Activated B cell treated with CpG ODN at 0.5 μM for 24 hours (primary cell): ENCODE measurements around the gene BANP. TPM values are rescaled to one million over a fixed set of nuclear protein-coding genes. Genes with fewer than 3 reads are reported as not detected.
"Not testable (repeated sequence)": the region's sequence is repeated elsewhere in the genome, so short reads cannot be mapped to it uniquely, and the experiment has no call there.

ENCODE experiments used
- ATAC-seq: fragments of 200-7000 bp; cut with Tn5 transposase; one replicate; pipeline ENCODE4 v1.10.0; 2021; ENCODE audit warnings: low read depth, mild to moderate bottlenecking, moderate library complexity
- CTCF ChIA-PET: fragments of 350-600 bp; sonication (Branson Sonifier 250); formaldehyde crosslinking; loops from one replicate; lab custom pipeline; 2021; ENCODE audit warnings: antibody characterized with exemption; lab: Charles Lee
- POLR2A ChIA-PET: fragments of 350-600 bp; sonication (Branson Sonifier 250); formaldehyde crosslinking; loops from one replicate; lab custom pipeline; 2021; ENCODE audit warnings: antibody characterized with exemption; lab: Charles Lee
- DNase-seq: peaks from one replicate; pipeline ENCODE4 v3.0.0; 2022
- H3K27ac Mint-ChIP-seq: one replicate; pipeline ENCODE4 v1.8.0; 2020; ENCODE audit warnings: mixed read lengths
- H3K27me3 Mint-ChIP-seq: one replicate; pipeline ENCODE4 v1.8.0; 2021; ENCODE audit warnings: mixed read lengths
- H3K36me3 Mint-ChIP-seq: one replicate; pipeline ENCODE4 v1.8.0; 2021; ENCODE audit warnings: low read depth, mixed read lengths
- H3K4me1 Mint-ChIP-seq: one replicate; pipeline ENCODE4 v1.8.0; 2021; ENCODE audit warnings: mixed read lengths
- H3K4me3 Mint-ChIP-seq: one replicate; pipeline ENCODE4 v1.8.0; 2020; ENCODE audit warnings: mild to moderate bottlenecking, mixed read lengths
- H3K9me3 Mint-ChIP-seq: one replicate; pipeline ENCODE4 v1.8.0; 2020; ENCODE audit warnings: mixed read lengths
- CTCF ChIP-seq: fragments of 200-600 bp; IDR thresholded peaks from one replicate; pipeline ENCODE4 v1.8.0; 2022; ENCODE audit warnings: antibody characterized with exemption, mild to moderate bottlenecking
- intact Hi-C: fragments of 100-400 bp; cut with micrococcal nuclease; formaldehyde crosslinking; loops from one replicate; pipeline ENCODE4 v1.15.1; 2024
- total RNA-seq: library from RNA; stranded (reverse); gene quantifications from 2 replicates; pipeline ENCODE4 v1.2.3, GENCODE V29; 2022

Gene BANP
- total RNA-seq, 1 donor from 2014 or later, result 72.3 TPM

GRCh38 chr16:87931504-87931903 is 19.7 kb upstream of the BANP start:
- peaks cover 13% of the 10 kb centered on the region for H3K4me1 Mint-ChIP-seq
- TF ChIP-seq CTCF, result no peak
- no peaks in the 10 kb centered on the region for H3K9me3 Mint-ChIP-seq
- DNase-seq (no peak), ATAC-seq (no peak)
- CTCF ChIA-PET, result no interaction called here
- H3K36me3 Mint-ChIP-seq, result no peaks in the 10 kb centered on the region
- no peak overlapping the region for H3K4me3 Mint-ChIP-seq
- H3K27ac Mint-ChIP-seq, result no peak overlapping the region
- intact Hi-C loops, result no loop called here
- H3K27me3 Mint-ChIP-seq, result peaks cover 3% of the 10 kb centered on the region
- POLR2A ChIA-PET, result no interaction called here

- H3K36me3 Mint-ChIP-seq, H3K27me3 Mint-ChIP-seq, H3K27ac Mint-ChIP-seq, POLR2A ChIA-PET, intact Hi-C loops, H3K9me3 Mint-ChIP-seq, DNase-seq, ATAC-seq, CTCF ChIA-PET, H3K4me3 Mint-ChIP-seq: not testable (repeated sequence)
- H3K4me1 Mint-ChIP-seq, result peaks cover 12% of the 10 kb centered on the region
Measured at GRCh38 chr16:87932475-87933139, 18.6 kb upstream of the BANP start.

- CTCF ChIA-PET, result no interaction called here
- no peak for ATAC-seq
Measured at GRCh38 chr16:87933140-87933495, 18.1 kb upstream of the BANP start.

GRCh38 chr16:87934752-87935425 is 16.3 kb upstream of the BANP start:
- ATAC-seq, DNase-seq, H3K36me3 Mint-ChIP-seq, H3K4me3 Mint-ChIP-seq, CTCF ChIA-PET, POLR2A ChIA-PET, intact Hi-C loops, H3K27ac Mint-ChIP-seq, H3K9me3 Mint-ChIP-seq, H3K27me3 Mint-ChIP-seq: not testable (repeated sequence)
- peaks cover 12% of the 10 kb centered on the region for H3K4me1 Mint-ChIP-seq

More at GRCh38 chr16:87933140-87933495, 18.1 kb upstream of the BANP start:
- POLR2A ChIA-PET, result no interaction called here
- Mint-ChIP-seq H3K27ac (no peak overlapping the region), H3K27me3 (peaks cover 3% of the 10 kb centered on the region), H3K4me3 (no peak overlapping the region), H3K4me1 (peaks cover 12% of the 10 kb centered on the region), H3K36me3 (no peaks in the 10 kb centered on the region), H3K9me3 (no peaks in the 10 kb centered on the region)
- intact Hi-C loops, result no loop called here
- DNase-seq, result no peak
- TF ChIP-seq CTCF, result no peak

GRCh38 chr16:87936016-87936374 is 15.2 kb upstream of the BANP start:
- intact Hi-C loops, H3K27ac Mint-ChIP-seq, H3K4me3 Mint-ChIP-seq, DNase-seq, H3K36me3 Mint-ChIP-seq, H3K9me3 Mint-ChIP-seq, H3K27me3 Mint-ChIP-seq, ATAC-seq: not testable (repeated sequence)
- CTCF ChIA-PET, result interaction anchor here (0.8 to 1.0 kb wide), 2 partner anchors 9 to 157 kb away, joined by 3 read pairs; no protein-coding TSS in a partner anchor
- POLR2A ChIA-PET, result interaction anchor here (0.6 kb wide), 1 partner anchor 1988 kb away, joined by 3 read pairs; no protein-coding TSS in a partner anchor
- H3K4me1 Mint-ChIP-seq, result peaks cover 12% of the 10 kb centered on the region

GRCh38 chr16:87936375-87937230 is 14.6 kb upstream of the BANP start, which contains the start of gene CA5A:
Gene CA5A (minus strand): TSS chr16:87936529. CDS start chr16:87936450, 79 bp downstream.
- TF ChIP-seq CTCF, result no peak

GRCh38 chr16:87937231-87937542 is 14.0 kb upstream of the BANP start:
- H3K4me1 Mint-ChIP-seq, result peaks cover 12% of the 10 kb centered on the region
- POLR2A ChIA-PET, DNase-seq, ATAC-seq, intact Hi-C loops, H3K4me3 Mint-ChIP-seq, H3K27ac Mint-ChIP-seq, CTCF ChIA-PET, H3K27me3 Mint-ChIP-seq, H3K9me3 Mint-ChIP-seq, H3K36me3 Mint-ChIP-seq: not testable (repeated sequence)

More at GRCh38 chr16:87936375-87937230, 14.6 kb upstream of the BANP start, which contains the start of gene CA5A:
- ATAC-seq (no peak), DNase-seq (no peak)
- POLR2A ChIA-PET, result interaction anchor here (0.6 kb wide), 1 partner anchor 1989 kb away, joined by 3 read pairs; no protein-coding TSS in a partner anchor
- intact Hi-C loops, result no loop called here
- Mint-ChIP-seq H3K4me1 (peaks cover 12% of the 10 kb centered on the region), H3K4me3 (no peak within 1 kb of the TSS), H3K27ac (no peak within 1 kb of the TSS), H3K9me3 (no peaks in the 10 kb centered on the region), H3K36me3 (no peaks in the 10 kb centered on the region), H3K27me3 (peaks cover 3% of the 10 kb centered on the region)
- CTCF ChIA-PET, result interaction anchor here (0.8 to 1.0 kb wide), 2 partner anchors 10 to 158 kb away, joined by 3 read pairs; no protein-coding TSS in a partner anchor
